HG03558 (cell line): ENCODE results near the gene DUOX1.
A peak's percentile ranks its signal among the peaks of the same experiment; 100 is the strongest.

ENCODE experiments used
- ATAC-seq: cut with Tn5 transposase; IDR thresholded peaks from one replicate; pipeline ENCODE4 v1.9.1; 2021; ENCODE audit warnings: moderate number of reproducible peaks; ENCODE audit not compliant: unreplicated experiment; ENCODE audit errors: extremely low read depth

Gene DUOX1

GRCh38 chr15:45185069-45185779 lies 55.4 kb downstream of the DUOX1 start:
- ATAC-seq = no peak

- no peak for ATAC-seq
These were observed 56.3 kb downstream of the DUOX1 start for GRCh38 chr15:45185903-45186770.

GRCh38 chr15:45186771-45187577 lies 57.2 kb downstream of the DUOX1 start:
- ATAC-seq = no peak

- no peak for ATAC-seq
These were observed 57.7 kb downstream of the DUOX1 start for GRCh38 chr15:45187578-45187893.

GRCh38 chr15:45187894-45188830 lies 58.4 kb downstream of the DUOX1 start, which contains the start of gene SHF:
Gene SHF (minus strand): TSS chr15:45187966. CDS start chr15:45187951, 15 bp downstream.
- ATAC-seq = no peak

- ATAC-seq = no peak
These were observed 67.7 kb downstream of the DUOX1 start for GRCh38 chr15:45197512-45197911.

GRCh38 chr15:45198337-45199135 lies 68.7 kb downstream of the DUOX1 start:
- peak; percentile 25 for ATAC-seq

- ATAC-seq = peak; percentile 4
These were observed 69.5 kb downstream of the DUOX1 start for GRCh38 chr15:45199136-45199810.

GRCh38 chr15:45200001-45200798 lies 70.4 kb downstream of the DUOX1 start:
- ATAC-seq = peak; percentile 23

- ATAC-seq = no peak
These were observed 71.2 kb downstream of the DUOX1 start for GRCh38 chr15:45200799-45201556.

GRCh38 chr15:45201557-45201859 lies 71.7 kb downstream of the DUOX1 start:
- no peak for ATAC-seq

GRCh38 chr15:45201869-45202268 lies 72.1 kb downstream of the DUOX1 start:
- ATAC-seq = no peak

GRCh38 chr15:45203182-45203581 lies 73.4 kb downstream of the DUOX1 start:
- ATAC-seq = no peak

- no peak for ATAC-seq
These were observed 75.4 kb downstream of the DUOX1 start for GRCh38 chr15:45205192-45205591.

GRCh38 chr15:45212493-45212892 lies 82.7 kb downstream of the DUOX1 start:
- no peak for ATAC-seq
